NCI-H2196 (cell line): ENCODE results near the gene REXO1.

Experiments
- DNase-seq: peaks from one replicate; lab custom pipeline; 2025; ENCODE audit not compliant: unreplicated experiment; lab: John Stamatoyannopoulos, UW

Gene REXO1

DNA sequence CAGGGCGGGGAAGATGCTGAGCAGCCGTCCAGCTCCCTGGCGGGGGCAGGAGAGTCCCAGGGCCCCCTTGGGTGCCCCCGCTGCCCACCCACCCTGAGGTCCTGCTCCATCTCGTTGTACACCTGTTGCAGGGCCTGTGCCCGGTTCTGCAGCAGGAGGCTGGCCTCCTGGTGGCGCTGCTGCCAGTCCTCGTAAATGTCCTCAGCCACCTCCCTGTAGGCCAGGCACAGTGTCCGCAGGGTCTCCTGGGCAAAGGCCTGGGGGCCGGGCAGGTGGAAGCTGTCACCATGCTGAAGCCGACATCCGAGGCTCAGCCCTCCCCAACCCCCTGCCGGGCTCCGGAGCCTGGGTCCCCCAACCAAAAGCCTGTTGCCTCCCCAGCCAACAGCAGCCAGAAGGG, 56.4 kb downstream of the REXO1 start:
- DNase-seq = no peak

DNA sequence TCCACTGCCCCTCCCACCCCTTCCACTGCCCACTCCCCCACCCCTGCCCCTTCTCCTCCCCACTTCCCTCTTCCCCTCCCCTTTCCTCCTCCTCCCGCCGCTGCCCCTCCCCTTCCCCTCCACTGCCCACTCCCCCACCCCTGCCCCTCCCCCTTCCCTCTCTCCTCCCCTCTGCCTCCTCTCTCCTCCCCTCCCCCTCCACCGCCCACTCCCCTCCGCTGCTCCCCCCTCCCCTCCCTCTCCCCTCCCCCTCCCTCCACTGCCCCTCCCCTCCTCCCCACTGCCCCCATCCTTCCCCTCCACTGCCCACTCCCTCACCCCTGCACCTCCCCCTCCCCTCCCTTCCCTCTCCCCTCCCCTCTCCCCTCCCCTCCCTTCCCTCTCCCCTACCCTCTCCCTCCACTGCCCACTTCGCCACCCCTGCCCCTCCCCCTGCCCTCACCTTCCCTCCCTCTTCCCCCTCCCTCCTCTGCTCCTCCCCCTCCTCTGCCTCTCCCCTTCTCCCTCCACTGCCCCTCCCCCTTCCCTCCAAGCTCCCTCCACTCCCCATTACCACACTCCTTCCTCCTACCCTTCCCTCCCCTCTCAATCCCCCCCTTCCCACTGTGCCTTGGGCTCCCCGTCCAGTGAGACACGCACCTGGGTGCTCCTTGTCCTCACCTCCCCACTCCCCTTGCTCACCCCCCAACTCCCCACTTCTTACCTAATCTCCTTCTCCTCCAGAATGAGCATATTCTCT, 58.1 kb downstream of the REXO1 start:
- DNase-seq = no peak

DNA sequence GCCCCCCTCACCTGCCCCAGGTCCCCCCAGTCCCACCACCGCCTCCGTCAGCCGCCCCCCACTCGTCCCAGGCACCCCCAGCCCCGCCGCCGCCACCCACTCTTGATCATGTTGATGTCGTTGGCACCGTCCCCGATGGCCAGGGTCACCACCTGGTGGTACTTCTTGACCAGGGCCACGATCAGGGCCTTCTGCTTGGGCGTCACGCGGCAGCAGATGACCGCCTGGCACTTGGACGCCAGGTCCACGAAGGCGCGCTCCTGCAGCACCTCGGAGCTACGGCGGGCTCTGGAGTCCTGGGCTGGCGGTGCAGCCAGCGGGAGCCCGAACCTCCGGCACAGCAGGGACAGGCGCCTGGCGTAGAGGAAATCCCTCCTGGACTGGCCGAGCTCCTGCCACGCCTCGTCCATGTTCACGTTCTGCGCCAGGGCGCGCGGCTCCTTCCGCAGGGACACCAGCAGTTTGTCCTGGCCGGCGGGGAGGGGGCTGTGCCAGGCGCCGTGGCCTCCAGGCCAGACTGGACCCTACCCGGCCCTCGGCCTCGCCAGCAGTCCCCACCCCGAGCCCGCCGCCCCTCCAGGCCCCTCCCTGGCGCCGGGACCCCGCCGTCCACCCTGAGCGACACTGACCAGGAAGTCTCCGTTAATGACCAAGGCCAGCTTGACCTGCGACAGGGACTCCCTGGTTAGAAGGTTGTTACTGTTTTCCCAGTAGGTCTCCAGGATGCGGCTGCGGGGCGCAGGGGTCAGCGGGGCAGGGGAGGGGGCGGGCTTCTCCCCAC, 58.8 kb downstream of the REXO1 start:
- DNase-seq = no peak

DNA sequence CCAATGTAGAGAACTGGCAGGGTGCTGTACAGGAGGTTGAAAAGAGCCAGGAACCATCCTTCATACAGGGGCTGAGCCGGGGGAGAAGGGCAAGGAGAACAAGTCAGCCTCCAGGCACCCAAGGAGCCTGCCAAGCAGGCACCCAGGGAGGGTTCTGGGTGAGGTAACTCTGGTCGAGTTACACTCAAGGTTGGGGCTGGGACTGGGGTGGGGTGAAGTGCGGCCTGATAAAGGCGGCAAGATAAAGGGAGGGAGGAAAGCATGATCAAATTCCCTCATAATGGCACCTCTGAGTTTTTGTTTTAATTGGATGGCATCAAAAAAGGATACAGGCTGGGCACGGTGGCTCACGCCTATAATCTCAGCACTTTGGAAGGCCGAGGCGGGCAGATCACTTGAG, 61.2 kb downstream of the REXO1 start:
- no peak for DNase-seq

DNA sequence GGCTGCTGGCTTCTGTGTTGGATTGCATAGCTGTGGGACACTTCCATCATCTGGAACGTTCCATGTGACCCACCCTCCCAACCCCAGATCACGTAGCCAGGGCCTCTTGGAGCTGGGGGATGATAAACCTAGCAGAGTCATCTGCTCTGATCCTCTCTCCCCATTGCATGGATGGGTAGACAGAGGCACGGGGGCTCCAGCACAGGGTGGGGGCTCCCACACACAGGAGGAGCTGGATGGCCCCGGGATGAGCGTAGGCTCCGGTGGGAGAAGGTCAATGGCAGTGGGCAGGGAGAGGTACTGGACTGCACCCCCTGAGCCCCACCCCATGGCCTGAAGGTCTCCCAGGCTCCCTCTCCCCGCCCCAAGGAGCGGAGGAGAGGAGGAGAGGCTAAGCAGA, 61.6 kb downstream of the REXO1 start:
- no peak for DNase-seq

DNA sequence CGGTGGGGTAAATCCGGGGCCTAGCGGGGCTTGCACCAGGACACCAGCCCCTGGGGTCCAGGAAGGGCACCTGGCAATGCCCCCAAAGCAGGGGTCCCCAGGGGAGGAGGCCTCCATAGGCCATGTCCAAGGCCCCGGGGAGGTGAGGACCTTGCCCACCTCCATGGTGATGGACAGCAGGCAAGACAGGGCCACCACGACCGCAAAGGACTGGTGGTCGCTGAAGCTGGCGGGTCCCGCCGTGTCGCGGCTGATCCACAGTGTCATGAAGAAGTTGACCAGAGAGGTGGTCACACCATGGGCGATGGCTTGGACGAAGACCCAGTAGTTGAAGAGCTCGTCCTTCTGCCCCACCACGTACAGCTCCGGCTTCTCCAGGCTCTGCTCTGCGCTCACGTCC, 63.0 kb downstream of the REXO1 start:
- no peak for DNase-seq

- no peak for DNase-seq
Observed at GRCh38 chr19:1783874-1784273, 64.4 kb downstream of the REXO1 start.

DNA sequence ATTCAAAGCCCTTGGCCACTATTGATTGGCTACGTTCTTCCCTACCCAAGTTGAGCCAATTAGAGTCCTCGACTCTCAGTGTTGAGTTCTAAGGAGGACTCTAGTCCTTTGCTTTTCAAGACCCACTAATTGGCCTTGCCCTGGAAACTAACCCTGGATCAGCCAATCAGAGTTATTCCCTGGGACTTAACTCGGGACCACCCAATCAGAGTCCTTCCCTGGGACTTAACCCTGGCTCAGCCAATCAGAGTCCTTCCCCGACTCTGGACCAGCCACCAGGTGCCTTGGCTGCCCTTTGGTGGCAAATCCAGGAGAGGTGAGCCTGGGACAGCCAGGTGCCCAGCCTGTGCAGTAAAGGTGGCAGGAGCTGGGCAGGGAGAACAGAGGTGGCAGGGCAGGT, 64.9 kb downstream of the REXO1 start:
- no peak for DNase-seq

GRCh38 chr19:1782521-1782920, 65.8 kb downstream of the REXO1 start:
- DNase-seq = no peak

DNA sequence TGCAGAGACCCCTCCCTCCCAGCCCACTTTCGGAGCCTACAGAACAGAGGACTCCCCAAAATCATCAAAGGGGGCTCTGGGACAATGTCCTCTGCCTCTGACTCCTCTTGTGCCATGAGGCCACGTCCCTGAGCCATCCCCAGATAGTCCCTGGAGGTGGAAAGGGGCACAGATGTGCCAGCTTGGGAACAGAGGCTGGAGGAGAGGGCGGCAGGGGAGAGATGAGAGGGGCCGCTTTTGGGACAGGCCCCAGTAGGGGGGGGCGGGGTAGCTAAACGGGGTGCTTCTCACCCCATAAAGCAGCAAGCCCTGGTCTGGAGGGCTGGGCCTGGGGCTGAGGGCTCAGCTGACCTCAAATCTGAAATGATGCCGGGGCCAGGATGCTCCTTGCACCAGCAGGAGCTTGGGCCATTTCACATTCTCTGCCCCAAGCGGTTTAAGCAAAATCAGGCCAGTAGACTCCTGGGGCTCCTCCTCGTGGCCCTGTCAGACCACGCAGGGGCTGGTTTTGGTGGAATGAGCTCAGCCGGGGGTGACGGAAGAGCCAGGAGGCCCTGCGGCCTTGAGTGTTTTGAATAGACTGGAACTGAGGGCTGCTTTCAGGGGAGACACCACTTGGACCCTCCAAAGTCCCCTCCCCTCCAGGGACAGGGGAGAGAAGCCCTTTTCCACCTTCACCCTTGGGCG, 67.9 kb downstream of the REXO1 start:
- no peak for DNase-seq

GRCh38 chr19:1779574-1779973, 68.7 kb downstream of the REXO1 start:
- no peak for DNase-seq

GRCh38 chr19:1777149-1777548, 71.1 kb downstream of the REXO1 start:
- DNase-seq = no peak

DNA sequence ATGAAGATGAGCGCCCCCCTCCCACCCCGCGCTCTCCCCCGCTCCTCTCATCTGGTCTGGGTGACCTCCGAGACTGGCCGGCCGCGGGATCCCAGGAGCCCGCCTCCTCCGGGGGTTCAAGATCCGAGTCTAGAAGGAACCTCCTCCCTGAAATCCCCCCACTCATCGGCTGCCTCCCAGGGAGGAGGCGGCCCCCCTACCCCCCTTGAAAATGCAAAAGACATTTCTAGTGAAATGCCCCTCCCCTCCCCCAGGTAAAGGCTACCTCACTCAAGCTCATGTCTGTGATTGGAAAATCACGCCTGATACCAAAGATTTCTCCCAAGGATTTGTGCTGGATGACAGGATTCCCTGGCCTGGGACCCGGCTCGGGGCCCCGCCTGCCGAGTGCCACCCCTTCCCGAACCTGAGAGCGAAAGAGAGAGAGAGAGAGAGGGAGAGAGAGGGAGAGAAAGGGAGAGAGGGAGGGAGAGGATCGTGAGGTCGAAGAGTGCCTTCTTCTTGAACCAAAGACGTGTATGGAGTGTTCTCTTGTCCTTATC, 71.6 kb downstream of the REXO1 start:
- no peak for DNase-seq

DNA sequence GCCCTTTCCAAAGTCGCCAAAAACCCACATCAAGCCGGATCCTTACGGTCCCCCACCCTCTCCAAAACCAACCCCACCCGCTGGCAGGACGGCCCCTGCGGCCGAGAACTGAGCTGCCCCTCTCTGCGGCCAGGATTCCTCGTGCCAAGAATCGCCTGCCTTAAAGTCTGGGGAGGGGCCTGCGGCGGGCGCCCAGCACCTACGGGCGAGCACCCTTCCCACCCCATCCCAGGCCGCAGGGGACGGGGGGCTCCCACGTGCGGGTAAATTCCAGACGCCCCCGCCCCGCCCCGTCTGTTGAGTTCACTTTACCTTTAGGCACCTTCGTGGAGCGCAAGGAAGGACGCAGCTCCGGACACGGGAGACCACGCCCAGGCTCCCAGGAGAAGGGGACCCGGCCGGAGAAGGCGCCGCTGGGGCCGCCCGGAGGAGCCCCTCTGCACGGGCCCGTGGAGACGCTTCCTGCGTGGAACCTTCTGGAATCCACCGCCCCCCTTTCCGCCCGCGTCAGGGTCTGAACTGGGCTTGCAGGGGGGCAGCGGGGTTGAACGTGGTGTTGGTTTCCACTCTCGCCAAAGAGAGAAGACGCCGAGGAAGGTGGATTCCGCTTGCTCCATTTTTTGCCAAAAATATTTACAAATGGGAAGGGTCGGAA, 72.2 kb downstream of the REXO1 start:
- no peak for DNase-seq

DNA sequence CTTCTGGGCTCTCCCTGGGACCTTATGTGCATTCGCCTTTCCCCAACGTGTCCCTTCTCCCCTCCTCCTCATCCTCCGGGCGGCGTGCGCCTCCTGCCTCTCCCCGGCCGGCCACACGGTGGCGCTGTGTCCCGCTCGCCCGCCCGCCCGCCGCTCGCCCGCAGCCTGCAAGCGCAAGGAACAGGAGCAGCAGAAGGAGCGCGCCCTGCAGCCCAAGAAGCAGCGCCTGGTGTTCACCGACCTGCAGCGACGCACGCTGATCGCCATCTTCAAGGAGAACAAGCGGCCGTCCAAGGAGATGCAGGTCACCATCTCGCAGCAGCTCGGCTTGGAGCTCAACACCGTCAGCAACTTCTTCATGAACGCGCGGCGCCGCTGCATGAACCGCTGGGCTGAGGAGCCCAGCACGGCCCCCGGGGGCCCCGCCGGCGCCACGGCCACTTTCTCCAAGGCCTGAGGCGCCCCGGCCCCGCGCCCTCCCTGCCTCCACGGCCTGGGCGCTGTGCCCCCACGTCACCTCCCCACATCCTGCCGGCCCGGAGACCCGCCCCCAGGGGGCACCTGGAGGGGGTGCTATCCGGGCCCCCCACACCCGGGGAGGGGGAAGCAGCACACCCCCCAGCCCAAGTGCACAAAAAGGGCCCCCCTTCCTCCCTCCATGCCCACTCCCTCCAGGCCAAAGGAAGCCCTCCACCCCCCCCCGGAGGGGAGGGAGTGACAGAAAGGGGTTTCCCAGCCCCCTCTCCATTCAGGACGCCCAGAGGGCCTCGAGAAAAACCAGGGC, 73.1 kb downstream of the REXO1 start:
- no peak for DNase-seq

DNA sequence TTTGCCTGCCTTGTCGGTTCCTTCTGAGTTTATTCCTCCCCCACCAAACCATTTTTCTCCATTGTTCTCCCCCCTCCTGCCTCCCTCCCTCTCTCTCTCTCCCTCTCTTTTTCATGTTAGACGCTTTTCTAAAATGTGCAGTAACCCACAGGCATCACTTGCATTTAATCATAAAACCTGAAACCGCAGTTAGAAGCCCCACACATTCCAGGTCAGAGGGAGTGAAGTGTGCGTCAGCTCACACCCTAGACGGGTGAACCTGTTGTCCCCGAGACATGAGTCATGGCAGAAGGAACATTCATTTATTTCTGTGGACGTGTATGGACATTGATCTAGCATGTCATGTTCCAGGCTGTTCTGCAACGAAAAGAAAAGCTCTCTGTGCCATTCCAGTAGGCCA, 75.1 kb downstream of the REXO1 start:
- no peak for DNase-seq

DNA sequence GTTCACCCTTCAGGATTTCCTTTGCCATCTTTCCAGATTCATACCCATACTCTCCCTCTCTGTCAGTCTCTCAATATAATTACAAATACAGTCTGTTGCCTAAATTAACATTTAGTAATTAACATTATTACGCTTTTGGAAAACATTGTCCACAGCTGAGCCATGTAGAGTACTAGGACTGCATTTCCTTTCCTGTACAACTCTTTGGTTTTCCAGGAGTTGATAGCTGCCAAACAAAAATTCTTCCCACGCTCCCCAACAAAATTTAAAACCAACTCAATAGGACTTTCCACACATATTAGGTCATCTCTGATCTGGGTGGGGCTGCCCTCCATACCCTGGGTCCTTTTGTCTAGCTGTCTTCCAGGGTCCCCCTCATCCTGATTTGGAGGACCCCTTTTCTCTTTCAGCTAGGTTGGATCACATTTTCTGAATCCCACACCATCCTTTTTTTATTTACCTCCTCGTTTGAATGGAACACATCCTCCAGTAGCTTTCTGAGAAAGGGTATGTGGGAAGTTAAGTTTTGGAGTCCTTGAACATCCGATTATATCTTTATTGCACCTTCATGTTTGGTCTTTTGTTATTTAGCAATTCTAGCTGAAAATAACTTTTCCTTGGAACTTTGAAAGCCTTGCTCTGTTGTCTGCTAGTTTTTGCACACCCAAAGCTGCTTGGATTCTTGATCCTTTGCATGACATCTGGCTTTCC, 77.3 kb downstream of the REXO1 start:
- DNase-seq = no peak

DNA sequence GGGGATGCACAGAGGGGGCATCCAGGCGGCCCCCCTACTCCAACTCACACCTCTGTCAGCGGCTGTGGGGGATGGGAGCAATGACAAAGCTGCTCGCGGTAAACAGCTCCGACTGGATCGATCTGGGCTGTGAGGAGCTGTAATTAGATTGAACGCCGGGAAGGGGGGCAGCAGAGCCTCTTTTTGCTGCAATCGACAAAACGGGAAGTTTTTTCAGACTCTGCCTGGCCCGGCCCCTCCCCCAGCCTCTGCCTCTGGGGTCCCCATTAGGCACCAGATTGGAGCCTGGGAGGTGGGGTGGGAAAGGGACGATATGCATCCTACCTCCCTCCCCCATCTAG, 78.7 kb downstream of the REXO1 start:
- no peak for DNase-seq

DNA sequence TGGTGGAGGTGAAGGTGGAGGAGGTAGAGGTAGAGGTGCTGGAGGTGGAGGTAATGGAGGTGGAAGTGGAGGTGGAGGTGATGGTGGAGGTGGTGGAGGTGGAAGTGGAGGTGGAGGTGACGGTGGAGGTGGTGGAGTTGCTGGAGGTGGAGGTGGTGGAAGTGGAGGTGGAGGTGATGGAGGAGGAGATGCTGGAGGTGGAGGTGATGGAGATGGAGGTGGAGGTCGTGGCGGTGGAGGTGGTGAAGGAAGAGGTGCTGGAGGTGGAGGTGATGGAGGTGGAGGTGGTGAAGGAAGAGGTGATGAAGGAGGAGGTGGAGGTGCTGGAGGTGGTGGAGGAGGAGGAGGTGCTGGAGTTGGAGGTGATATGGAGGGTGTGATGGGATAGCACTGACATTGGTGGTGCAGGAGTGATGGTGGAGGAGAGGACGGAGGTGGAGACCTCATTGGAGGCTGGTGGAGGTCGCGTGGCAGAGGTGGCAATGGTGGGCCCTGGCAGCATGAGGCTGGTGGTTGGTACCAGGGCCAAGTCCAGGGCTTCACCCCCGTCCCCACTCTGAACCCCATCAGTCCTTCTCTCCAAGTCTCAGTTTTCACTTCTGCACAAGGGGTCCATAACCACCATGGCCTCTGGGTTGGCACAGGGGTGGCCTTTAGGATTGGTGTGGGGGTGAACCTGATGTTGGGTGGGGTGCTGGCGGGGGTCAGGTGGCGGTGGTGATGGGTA, 79.2 kb downstream of the REXO1 start:
- no peak for DNase-seq
